H1 (cell line): ENCODE measurements around the gene LRP8. TPM values are rescaled to one million over a fixed set of nuclear protein-coding genes. Genes with fewer than 3 reads are reported as not detected.

Experiments
- CTCF ChIA-PET: fragments of 300-600 bp; sonication (Branson Sonifier 250); formaldehyde crosslinking; loops from one replicate; lab custom pipeline; 2021; ENCODE audit not compliant: partially characterized antibody; lab: Charles Lee
- POLR2A ChIA-PET: fragments of 300-600 bp; sonication (Branson Sonifier 250); formaldehyde crosslinking; loops from one replicate; lab custom pipeline; 2021; ENCODE audit warnings: inconsistent platforms; ENCODE audit not compliant: partially characterized antibody; lab: Charles Lee
- DNase-seq, 2 experiments: peaks; one replicate each; pipeline versions ENCODE4 v3.0.0 to v3.0.0-alpha.2; 2010 to 2022; ENCODE audit warnings: low spot score in 2 of 2, low read depth in 1 of 2, mixed read lengths in 1 of 2
- FAIRE-seq: peaks from 2 replicates; lab custom pipeline; 2011; peaks lifted over from hg19 to GRCh38; lab: Jason Lieb, UNC
- H2AFZ ChIP-seq: 2 replicates; pipeline ENCODE4 v1.8.1; 2012; ENCODE audit warnings: low read length, inconsistent platforms
- H2AK5ac ChIP-seq: 2 replicates; pipeline ENCODE4 v1.6.1; 2013; ENCODE audit warnings: low read depth, low read length
- H2BK120ac ChIP-seq: replicated peaks from 2 replicates; pipeline ENCODE3; 2013; ENCODE audit warnings: low read depth, low read length, inconsistent platforms
- H2BK12ac ChIP-seq: 2 replicates; pipeline ENCODE4 v1.6.1; 2013; ENCODE audit warnings: low read depth, low read length
- H2BK15ac ChIP-seq: 2 replicates; pipeline ENCODE4 v1.6.1; 2013; ENCODE audit warnings: low read length
- H2BK20ac ChIP-seq: 2 replicates; pipeline ENCODE4 v1.6.1; 2013; ENCODE audit warnings: low read length
- H2BK5ac ChIP-seq: 2 replicates; pipeline ENCODE4 v1.6.1; 2013; ENCODE audit warnings: low read depth, low read length
- H3K14ac ChIP-seq: 2 replicates; pipeline ENCODE4 v1.6.1; 2013; ENCODE audit warnings: inconsistent platforms; ENCODE audit not compliant: insufficient read length
- H3K18ac ChIP-seq: 2 replicates; pipeline ENCODE4 v1.6.1; 2013; ENCODE audit warnings: low read length; ENCODE audit errors: extremely low read depth
- H3K23ac ChIP-seq: 2 replicates; pipeline ENCODE4 v1.6.1; 2013; ENCODE audit warnings: inconsistent platforms; ENCODE audit not compliant: insufficient read length
- H3K23me2 ChIP-seq: 2 replicates; pipeline ENCODE4 v1.6.1; 2013; ENCODE audit warnings: low read depth, low read length
- H3K27ac ChIP-seq: 2 replicates; pipeline ENCODE4 v1.6.1; 2011; ENCODE audit warnings: low read depth, low read length, inconsistent platforms
- H3K27me3 ChIP-seq, 4 experiments: replicated peaks in 1 of 4; 1 replicate in 1 of 4; 2 replicates in 3 of 4; pipeline versions ENCODE4 v1.6.1 to v1.8.1; 2011 to 2013; ENCODE audit warnings: low read length in 3 of 4, mild to moderate bottlenecking in 3 of 4, inconsistent platforms in 2 of 4, mixed read lengths in 2 of 4, moderate library complexity in 1 of 4; ENCODE audit not compliant: control insufficient read depth in 3 of 4, insufficient read depth in 3 of 4; ENCODE audit errors: extremely low read depth in 1 of 4
- H3K36me3 ChIP-seq, 4 experiments: 2 replicates each; pipeline versions ENCODE4 v1.6.1 to v1.8.1; 2011 to 2013; ENCODE audit warnings: mild to moderate bottlenecking in 4 of 4, low read length in 3 of 4, moderate library complexity in 2 of 4, control low read depth in 1 of 4, inconsistent platforms in 1 of 4; ENCODE audit not compliant: insufficient read depth in 4 of 4, control insufficient read depth in 2 of 4
- H3K4ac ChIP-seq: replicated peaks from 2 replicates; pipeline ENCODE3; 2013; ENCODE audit warnings: low read length, low read depth, mixed read lengths, inconsistent platforms; ENCODE audit not compliant: insufficient read length
- H3K4me1 ChIP-seq, 4 experiments: replicated peaks in 1 of 4; 1 replicate in 1 of 4; 2 replicates in 3 of 4; pipeline versions ENCODE4 v1.6.1 to v1.8.1; 2011 to 2013; ENCODE audit warnings: low read length in 3 of 4, inconsistent platforms in 2 of 4, mixed read lengths in 1 of 4; ENCODE audit not compliant: insufficient read depth in 4 of 4, control insufficient read depth in 3 of 4
- H3K4me2 ChIP-seq, 2 experiments: 2 replicates each; pipeline versions ENCODE4 v1.6.1 to v1.8.1; 2011 to 2013; ENCODE audit warnings: low read depth in 2 of 2, low read length in 2 of 2, control low read depth in 1 of 2, inconsistent platforms in 1 of 2, mild to moderate bottlenecking in 1 of 2; ENCODE audit not compliant: insufficient read depth in 1 of 2
- H3K4me3 ChIP-seq, 4 experiments: fragments of 200-600, 300-600 bp in 1 of 4; sonication (generic), shearing (Covaris generic), sonication (Bioruptor Twin) in 1 of 4; 2 replicates each; pipeline versions ENCODE4 v1.5.1 to v1.8.1; 2011 to 2016; ENCODE audit warnings: low read length in 4 of 4, low read depth in 3 of 4, control low read depth in 2 of 4, inconsistent platforms in 2 of 4, mild to moderate bottlenecking in 2 of 4, mixed read lengths in 1 of 4, moderate library complexity in 1 of 4; ENCODE audit not compliant: insufficient read depth in 2 of 4; ENCODE audit errors: extremely low read depth in 1 of 4
- H3K56ac ChIP-seq: replicated peaks from 2 replicates; pipeline ENCODE3; 2013; ENCODE audit warnings: low read depth, mild to moderate bottlenecking, mixed read lengths, low read length, inconsistent platforms; ENCODE audit not compliant: insufficient read length
- H3K79me1 ChIP-seq: 2 replicates; pipeline ENCODE4 v1.6.1; 2013; ENCODE audit warnings: low read depth, low read length, control low read depth
- H3K79me2 ChIP-seq, 2 experiments: 2 replicates each; pipeline versions ENCODE4 v1.6.1 to v1.8.1; 2012 to 2013; ENCODE audit warnings: low read length in 2 of 2, mild to moderate bottlenecking in 2 of 2, inconsistent platforms in 1 of 2; ENCODE audit not compliant: insufficient read depth in 2 of 2, control insufficient read depth in 1 of 2
- H3K9ac ChIP-seq, 4 experiments: replicated peaks in 1 of 4; 1 replicate in 1 of 4; 2 replicates in 3 of 4; pipeline versions ENCODE4 v1.6.1 to v1.8.1; 2011 to 2013; ENCODE audit warnings: low read depth in 3 of 4, low read length in 3 of 4, control low read depth in 2 of 4, mild to moderate bottlenecking in 2 of 4, moderate library complexity in 2 of 4, inconsistent platforms in 1 of 4; ENCODE audit errors: extremely low read depth in 1 of 4
- H3K9me3 ChIP-seq, 2 experiments: 2 replicates each; pipeline versions ENCODE4 v1.6.1 to v1.8.1; 2012 to 2013; ENCODE audit warnings: mild to moderate bottlenecking in 2 of 2, moderate library complexity in 2 of 2, control low read depth in 1 of 2, inconsistent platforms in 1 of 2, low read depth in 1 of 2, low read length in 1 of 2, mixed read lengths in 1 of 2; ENCODE audit not compliant: insufficient read depth in 2 of 2
- H4K20me1 ChIP-seq, 2 experiments: replicated peaks in 1 of 2; 2 replicates each; pipeline versions ENCODE3 to v1.8.1; 2011 to 2013; ENCODE audit warnings: inconsistent platforms in 2 of 2, low read length in 2 of 2, mild to moderate bottlenecking in 1 of 2; ENCODE audit not compliant: insufficient read depth in 2 of 2, control insufficient read depth in 1 of 2
- H4K5ac ChIP-seq: 2 replicates; pipeline ENCODE4 v1.6.1; 2013; ENCODE audit warnings: low read length, low read depth, mixed read lengths, inconsistent platforms; ENCODE audit not compliant: insufficient read length
- H4K8ac ChIP-seq: 2 replicates; pipeline ENCODE4 v1.8.0; 2013; ENCODE audit warnings: mild to moderate bottlenecking, moderate library complexity, low read length, inconsistent platforms; ENCODE audit not compliant: insufficient read depth; ENCODE audit errors: extremely low read depth
- H4K91ac ChIP-seq: replicated peaks from 2 replicates; pipeline ENCODE3; 2013; ENCODE audit warnings: low read length, mixed read lengths, inconsistent platforms; ENCODE audit not compliant: insufficient read length
- CTBP2 ChIP-seq: IDR thresholded peaks from 2 replicates; pipeline ENCODE4 v1.7.0; 2011; ENCODE audit warnings: borderline replicate concordance, mild to moderate bottlenecking, moderate library complexity, mixed read lengths, low read length; ENCODE audit not compliant: insufficient read depth, insufficient read length
- SUZ12 ChIP-seq: fragments of 200-600 bp; sonication (generic); IDR thresholded peaks from 2 replicates; pipeline ENCODE4 v1.6.1; 2012; ENCODE audit warnings: mild to moderate bottlenecking, inconsistent platforms, low read length, moderate library complexity, mixed read lengths
- WGBS, 2 experiments: shearing (Covaris generic) in 1 of 2; methylation state at CpG; one replicate each; pipeline versions ENCODE4 v1.1.6 to v1.1.7; 2013 to 2015; ENCODE audit warnings: low lambda C conversion rate in 2 of 2, mixed read lengths in 2 of 2, inconsistent platforms in 1 of 2, low coverage in 1 of 2, missing lambda C conversion rate in 1 of 2; ENCODE audit not compliant: insufficient replicate concordance in 2 of 2, insufficient coverage in 1 of 2, insufficient read length in 1 of 2; ENCODE audit errors: extremely low coverage in 1 of 2, missing lambda C conversion rate in 1 of 2; 5-methylcytosine and 5-hydroxymethylcytosine counted together
- polyA plus RNA-seq, 7 experiments: library from polyadenylated mRNA; depleted of rRNA in 3 of 7; stranded (reverse) in 5 of 7; unstranded in 2 of 7; fragments of >200 nt in 5 of 7; fragments of 200-250 nt in 2 of 7; gene quantifications; 1 replicate in 5 of 7; 2 replicates in 1 of 7; 4 replicates in 1 of 7; pipeline versions ENCODE4 v1.2.1 to v1.2.3, GENCODE V29; 2011 to 2013; ENCODE audit warnings: missing spikeins in 2 of 7, mixed read lengths in 2 of 7
- total RNA-seq: library from RNA; stranded (reverse); fragmentation: NEBNext Ultra II Directional; extraction: Animal tissue kit (Norgen Biotek cat#: 25700); gene quantifications from 2 replicates; pipeline ENCODE4 v1.2.1, GENCODE V29; 2021

Gene LRP8
- total and polyA plus RNA-seq, 2 of the 8 experiments (the other 6 are each of a cell fraction or from before 2014, with no cell fraction given), result 63.2 to 66.4 TPM

DNA sequence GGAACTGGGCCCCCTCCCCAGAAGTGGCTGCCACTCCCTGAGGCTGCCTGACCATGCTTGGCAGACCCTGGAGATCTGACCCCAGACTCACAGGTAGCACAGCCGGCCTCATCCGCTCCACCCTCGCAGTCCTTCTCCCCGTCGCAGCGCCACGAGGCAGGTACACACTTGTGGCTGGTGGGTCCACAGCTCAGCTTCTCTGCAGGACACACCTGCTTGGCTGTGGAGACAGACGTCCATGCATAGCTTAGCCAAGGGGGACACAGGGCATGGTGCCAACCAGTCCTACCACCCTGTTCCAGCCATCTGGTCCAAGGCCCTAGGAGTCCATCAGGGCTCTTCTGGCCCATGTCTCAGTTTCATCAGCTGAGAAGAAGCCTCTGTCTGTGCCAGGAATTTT lies 47.4 kb downstream of the LRP8 start:
- Histone ChIP-seq H3K27me3 (no peaks in the 10 kb centered on the region), H3K18ac (no peak overlapping the region), H4K5ac (no peak overlapping the region), H3K9me3 (no peaks in the 10 kb centered on the region), H2AFZ (no peak overlapping the region), H3K56ac (no peak overlapping the region), H2BK15ac (no peak overlapping the region), H2BK20ac (no peak overlapping the region), H4K20me1 (peaks cover 0 to 4% of the 10 kb centered on the region in 2 experiments), H3K23me2 (no peaks in the 10 kb centered on the region), H3K36me3 (peaks cover 11 to 62% (median 39%) of the 10 kb centered on the region in 4 experiments; a peak in 7 of 8 replicates), H3K4ac (no peak overlapping the region), H3K4me3 (no peak overlapping the region), H2BK5ac (no peak overlapping the region; the same call in 1 of the 2 replicates), H4K91ac (no peak overlapping the region), H3K79me2 (no peaks in the 10 kb centered on the region), H3K79me1 (no peaks in the 10 kb centered on the region; the same call in 1 of the 2 replicates), H3K14ac (no peak overlapping the region), H3K9ac (no peak overlapping the region; a peak in 1 of 7 replicates), H3K4me1 (no peaks in the 10 kb centered on the region), H3K27ac (no peak overlapping the region), H3K4me2 (no peak overlapping the region), H4K8ac (no peak overlapping the region), H3K23ac (no peak overlapping the region), H2BK12ac (no peak overlapping the region), H2AK5ac (no peak overlapping the region), H2BK120ac (no peak overlapping the region)
- TF ChIP-seq CTBP2 (no peak), SUZ12 (no peak)
- POLR2A ChIA-PET, result interaction anchor here (1.0 kb wide), 1 partner anchor 16 kb away, joined by 3 read pairs; no protein-coding TSS in a partner anchor
- FAIRE-seq, result no peak
- DNase-seq, result no peak
- CTCF ChIA-PET, result interaction anchor here (0.9 to 7.0 kb wide), 6 partner anchors 11 to 113 kb away, joined by 3 to 103 read pairs (median 4); no protein-coding TSS in a partner anchor
- WGBS, 2 experiments, result 93% methylated on average over 7 of the region's 8 CpGs; no CpG with 5 or more reads in 1 of the 2 experiments
